8988T (cell line): ENCODE measurements around the gene CHODL.

Experiments used
- DNase-seq: peaks from one replicate; pipeline ENCODE4 v3.0.0; 2011

The CHODL gene

GRCh38 chr21:18244671-18245463 lies at the start of gene CHODL:
TSS of gene CHODL (plus strand) at chr21:18244833. CDS start at chr21:18245224, 391 bp downstream.
- DNase-seq = no peak

GRCh38 chr21:18204931-18205330 lies 39.7 kb upstream of the CHODL start:
- DNase-seq = no peak

- no peak for DNase-seq
Observed at GRCh38 chr21:18218331-18218730, 26.3 kb upstream of the CHODL start.

- no peak for DNase-seq
Observed at GRCh38 chr21:18220498-18220897, 24.1 kb upstream of the CHODL start.

- no peak for DNase-seq
Observed at GRCh38 chr21:18222346-18222745, 22.3 kb upstream of the CHODL start.

GRCh38 chr21:18228060-18228739 lies 16.4 kb upstream of the CHODL start:
- no peak for DNase-seq

GRCh38 chr21:18235545-18235944 lies 9.1 kb upstream of the CHODL start:
- DNase-seq = no peak

- no peak for DNase-seq
Observed at GRCh38 chr21:18245464-18245967, 883 bp downstream of the CHODL start.

GRCh38 chr21:18248171-18248570 lies 3.5 kb downstream of the CHODL start:
- no peak for DNase-seq

- DNase-seq = no peak
Observed at GRCh38 chr21:18249672-18250071, 5.0 kb downstream of the CHODL start.

- DNase-seq = no peak
Observed at GRCh38 chr21:18251065-18251464, 6.4 kb downstream of the CHODL start.

GRCh38 chr21:18252256-18252655 lies 7.6 kb downstream of the CHODL start:
- no peak for DNase-seq

- no peak for DNase-seq
Observed at GRCh38 chr21:18252680-18253079, 8.0 kb downstream of the CHODL start.

GRCh38 chr21:18253221-18253620 lies 8.6 kb downstream of the CHODL start:
- no peak for DNase-seq

GRCh38 chr21:18253799-18254198 lies 9.2 kb downstream of the CHODL start:
- no peak for DNase-seq

- DNase-seq = no peak
Observed at GRCh38 chr21:18265944-18266343, 21.3 kb downstream of the CHODL start.

GRCh38 chr21:18267496-18267895 lies 22.9 kb downstream of the CHODL start:
- no peak for DNase-seq

- no peak for DNase-seq
Observed at GRCh38 chr21:18268906-18269305, 24.3 kb downstream of the CHODL start.

GRCh38 chr21:18269856-18270255 lies 25.2 kb downstream of the CHODL start:
- no peak for DNase-seq

GRCh38 chr21:18273400-18273799 lies 28.8 kb downstream of the CHODL start:
- no peak for DNase-seq

GRCh38 chr21:18274370-18274769 lies 29.7 kb downstream of the CHODL start:
- DNase-seq = no peak

- no peak for DNase-seq
Observed at GRCh38 chr21:18275781-18276180, 31.1 kb downstream of the CHODL start.

GRCh38 chr21:18285379-18285778 lies 40.7 kb downstream of the CHODL start:
- no peak for DNase-seq

- no peak for DNase-seq
Observed at GRCh38 chr21:18289876-18290275, 45.2 kb downstream of the CHODL start.
